Measurements from ENCODE around the gene ASCL3.

- TF ChIP-seq CTCF (IDR thresholded peaks at IDR 0.05) (no peak), POLR2A (IDR thresholded peaks at IDR 0.05) (no peak)
These were observed 42.6 kb upstream of the ASCL3 start for GRCh38 chr11:8985462-8985861.
